K562 (cell line): ENCODE data around the gene USF2. TPM values are rescaled to one million over a fixed set of nuclear protein-coding genes. Genes with fewer than 3 reads are reported as not detected.
A peak's percentile ranks its signal among the peaks of the same experiment; 100 is the strongest.

Experiments used
- ARHGAP35 ChIP-seq: fragments of 450-650 bp; IDR thresholded peaks from 2 replicates; pipeline ENCODE4 v1.6.1; 2018; ENCODE audit not compliant: partially characterized antibody
- BACH1 ChIP-seq: fragments of 200-800 bp; sonication (Bioruptor generic); IDR thresholded peaks from 2 replicates; pipeline ENCODE4 v1.6.1; 2016; ENCODE audit warnings: missing genetic modification characterization, missing compliant biosample characterization
- CBX2 ChIP-seq: fragments of 200-600 bp; sonication (generic); IDR thresholded peaks from one replicate; pipeline ENCODE4 v1.6.1; 2012; ENCODE audit warnings: mild to moderate bottlenecking, low read length, inconsistent platforms; ENCODE audit not compliant: insufficient read depth, poor library complexity, severe bottlenecking
- ILK ChIP-seq: fragments of 450-650 bp; IDR thresholded peaks from 2 replicates; pipeline ENCODE4 v1.6.1; 2016; ENCODE audit warnings: missing genetic modification characterization, low read depth, mild to moderate bottlenecking, missing compliant biosample characterization, moderate library complexity, borderline replicate concordance
- KLF13 ChIP-seq: fragments of 450-650 bp; IDR thresholded peaks from 2 replicates; pipeline ENCODE4 v1.6.1; 2016; ENCODE audit warnings: missing genetic modification characterization, low read depth, mild to moderate bottlenecking, missing compliant biosample characterization, moderate library complexity, borderline replicate concordance
- MAZ ChIP-seq, 2 experiments: fragments of 450-650 bp in 1 of 2; sonication (generic) in 1 of 2; formaldehyde crosslinking; IDR thresholded peaks in 1 of 2; conservative IDR thresholded peaks in 1 of 2; 2 replicates each; pipeline versions ENCODE4 v1.4.0 to v1.5.0; 2020; ENCODE audit warnings: mild to moderate bottlenecking in 1 of 2, missing genetic modification reagents in 1 of 2
- MBD2 ChIP-seq: sonication (generic); IDR thresholded peaks from 2 replicates; pipeline ENCODE4 v1.6.1; 2016; ENCODE audit warnings: low read depth, borderline replicate concordance
- MCM2 ChIP-seq: fragments of 450-650 bp; IDR thresholded peaks from 2 replicates; pipeline ENCODE4 v1.6.1; 2017; ENCODE audit warnings: low read depth, mild to moderate bottlenecking
- MEF2D ChIP-seq: conservative IDR thresholded peaks from 2 replicates; pipeline ENCODE4 v1.6.1; 2016; ENCODE audit warnings: low read depth, missing genetic modification characterization, missing compliant biosample characterization
- PML ChIP-seq: IDR thresholded peaks from 2 replicates; pipeline ENCODE4 v1.6.1; 2012; ENCODE audit warnings: low read length, inconsistent platforms
- SUPT5H ChIP-seq: fragments of 450-650 bp; IDR thresholded peaks from 2 replicates; pipeline ENCODE4 v1.6.1; 2016
- TBP ChIP-seq: optimal IDR thresholded peaks from 2 replicates; pipeline ENCODE3; 2011; ENCODE audit warnings: low read depth, low read length, improper control_type of control experiment
- TRIM28 ChIP-seq: fragments of 450-650 bp; IDR thresholded peaks from 2 replicates; pipeline ENCODE4 v1.6.1; 2017
- ZFP36 ChIP-seq: fragments of 150-350 bp; IDR thresholded peaks from 2 replicates; pipeline ENCODE4 v1.6.1; 2018; ENCODE audit warnings: low read length, low read depth; ENCODE audit not compliant: partially characterized antibody
- ZNF121 ChIP-seq: sonication (generic); formaldehyde crosslinking; conservative IDR thresholded peaks from 2 replicates; pipeline ENCODE4 v1.8.0; 2022; ENCODE audit warnings: missing genetic modification reagents
- ZNF408 ChIP-seq: fragments of 250-450 bp; sonication (Bioruptor Pico); IDR thresholded peaks from 2 replicates; pipeline ENCODE4 v1.4.0; 2020; ENCODE audit warnings: low read depth, mild to moderate bottlenecking, moderate library complexity
- ZNF584 ChIP-seq: fragments of 200-800 bp; sonication (Bioruptor generic); IDR thresholded peaks from 2 replicates; pipeline ENCODE4 v1.6.1; 2016; ENCODE audit warnings: low read depth, mild to moderate bottlenecking, missing genetic modification characterization, missing compliant biosample characterization
- ZNF644 ChIP-seq: fragments of 200-800 bp; sonication (Bioruptor generic); IDR thresholded peaks from 2 replicates; pipeline ENCODE4 v1.6.1; 2016; ENCODE audit warnings: low read depth, missing genetic modification characterization, missing compliant biosample characterization
- ZNF764 ChIP-seq: fragments of 250-450 bp; sonication (Bioruptor Pico); IDR thresholded peaks from 2 replicates; pipeline ENCODE4 v1.4.0; 2020; ENCODE audit warnings: low read depth, mild to moderate bottlenecking, moderate library complexity
- polyA plus RNA-seq, 8 experiments: library from polyadenylated mRNA; depleted of rRNA in 4 of 8; stranded (reverse) in 5 of 8; unstranded in 3 of 8; fragments of >200 nt; fragmentation: Nextera tagmentation in 2 of 8; fragmentation: Illumina TruSeq in 1 of 8; extraction: Ambion mirVana in 2 of 8; extraction: Trizol in 1 of 8; gene quantifications; 2 replicates each; pipeline versions ENCODE4 v1.2.1 to v1.2.3, GENCODE V29; 2011 to 2014; ENCODE audit warnings: inconsistent platforms in 1 of 8, missing spikeins in 1 of 8
- total RNA-seq, 7 experiments: library from RNA; depleted of rRNA in 6 of 7; stranded (reverse); fragments of >200 nt in 6 of 7; fragmentation: Illumina TruSeq in 2 of 7; extraction: Trizol in 2 of 7; gene quantifications; 2 replicates each; pipeline versions ENCODE4 v1.2.1 to v1.2.3, GENCODE V29; 2011 to 2021; ENCODE audit warnings: low replicate concordance in 1 of 7
- TF ChIP-seq, protein P1 (sequence below): sonication (generic); formaldehyde crosslinking; IDR thresholded peaks from 2 replicates; pipeline ENCODE4 v1.8.1; 2023; ENCODE audit warnings: mild to moderate bottlenecking, missing genetic modification reagents
- TF ChIP-seq, protein P2 (sequence below), 3 experiments: fragments of 200-800 bp in 1 of 3; fragments of 250-450 bp in 1 of 3; fragments of 450-650 bp in 1 of 3; sonication (Bioruptor Pico) in 1 of 3; sonication (Bioruptor generic) in 1 of 3; formaldehyde crosslinking in 1 of 3; IDR thresholded peaks; 2 replicates each; pipeline versions ENCODE4 v1.6.1 to v1.8.0; 2016 to 2022; ENCODE audit warnings: mild to moderate bottlenecking in 2 of 3, missing genetic modification characterization in 2 of 3, missing compliant biosample characterization in 1 of 3, moderate library complexity in 1 of 3
- TF ChIP-seq, protein P3 (sequence below): fragments of 250-450 bp; sonication (Bioruptor Pico); IDR thresholded peaks from 2 replicates; pipeline ENCODE4 v1.4.0; 2020; ENCODE audit warnings: mild to moderate bottlenecking

The USF2 gene
- total and polyA plus RNA-seq, 9 of the 15 experiments (the other 6 are each of a cell fraction or from before 2014, with no cell fraction given): 0.27 to 93.7 (median 58.4) TPM

DNA sequence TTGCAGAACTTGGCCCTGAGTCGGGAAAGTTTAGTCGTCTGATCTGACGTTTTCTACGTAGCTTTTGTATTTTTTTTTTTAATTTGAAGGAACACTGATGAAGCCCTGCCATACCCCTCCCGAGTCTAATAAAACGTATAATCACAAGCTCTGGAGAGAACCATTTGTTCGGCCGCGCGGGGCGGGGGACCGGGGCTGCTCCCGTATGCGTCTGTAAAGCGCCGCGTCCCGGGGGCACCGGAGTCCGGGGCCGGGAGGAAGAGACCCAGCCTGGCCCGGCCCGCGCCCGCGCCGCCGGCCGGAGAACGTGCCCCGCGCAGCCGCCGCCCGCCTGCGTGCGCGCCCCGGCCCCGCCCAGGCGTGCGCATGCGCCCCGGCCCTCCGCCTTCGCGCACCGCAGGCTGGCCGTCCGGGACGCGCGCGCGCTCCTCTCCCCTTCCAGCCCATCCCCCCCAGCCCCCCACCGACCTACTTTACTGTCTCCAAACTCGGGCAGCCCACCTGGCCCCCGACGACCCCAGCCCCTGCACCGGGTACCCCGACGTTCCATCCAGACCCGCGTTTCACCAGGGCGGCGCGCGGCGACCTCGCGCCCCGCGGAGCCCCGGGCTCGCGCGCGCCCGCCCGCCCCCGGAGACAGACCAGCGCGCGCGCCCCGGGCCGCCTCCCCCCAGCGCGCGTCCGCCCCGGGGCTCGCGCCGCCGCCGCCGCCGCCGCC, 785 bp upstream of the USF2 start (continued):
- TF ChIP-seq, protein P1, sequence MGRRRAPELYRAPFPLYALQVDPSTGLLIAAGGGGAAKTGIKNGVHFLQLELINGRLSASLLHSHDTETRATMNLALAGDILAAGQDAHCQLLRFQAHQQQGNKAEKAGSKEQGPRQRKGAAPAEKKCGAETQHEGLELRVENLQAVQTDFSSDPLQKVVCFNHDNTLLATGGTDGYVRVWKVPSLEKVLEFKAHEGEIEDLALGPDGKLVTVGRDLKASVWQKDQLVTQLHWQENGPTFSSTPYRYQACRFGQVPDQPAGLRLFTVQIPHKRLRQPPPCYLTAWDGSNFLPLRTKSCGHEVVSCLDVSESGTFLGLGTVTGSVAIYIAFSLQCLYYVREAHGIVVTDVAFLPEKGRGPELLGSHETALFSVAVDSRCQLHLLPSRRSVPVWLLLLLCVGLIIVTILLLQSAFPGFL (CRISPR knock-in tag): no peak
- TF ChIP-seq TRIM28 (no peak), MEF2D (tag) (no peak), MBD2 (0 out of 2 replicates have a peak, but pooled peaks have one; percentile 39), BACH1 (tag) (peak; percentile 78), ZNF644 (tag) (peak; percentile 99), ZFP36 (no peak), ZNF408 (no peak), ARHGAP35 (no peak), PML (no peak), MAZ (CRISPR knock-in tag; conservative IDR thresholded peaks at IDR 0.05 in 1 of 2, IDR thresholded peaks at IDR 0.05 in 1 of 2) (0 out of 4 replicates have a peak, but pooled peaks of 1 of the 2 experiments have one; percentile 26), ZNF764 (CRISPR knock-in tag) (no peak), SUPT5H (peak; percentile 70; the same call in 1 of the 2 replicates), ZNF584 (CRISPR knock-in tag) (0 out of 2 replicates have a peak, but pooled peaks have one; percentile 56), ILK (tag) (no peak), KLF13 (tag) (no peak), TBP (peak; percentile 29), ZNF121 (CRISPR knock-in tag) (no peak), MCM2 (no peak), CBX2 (no peak)
- TF ChIP-seq, protein P2, sequence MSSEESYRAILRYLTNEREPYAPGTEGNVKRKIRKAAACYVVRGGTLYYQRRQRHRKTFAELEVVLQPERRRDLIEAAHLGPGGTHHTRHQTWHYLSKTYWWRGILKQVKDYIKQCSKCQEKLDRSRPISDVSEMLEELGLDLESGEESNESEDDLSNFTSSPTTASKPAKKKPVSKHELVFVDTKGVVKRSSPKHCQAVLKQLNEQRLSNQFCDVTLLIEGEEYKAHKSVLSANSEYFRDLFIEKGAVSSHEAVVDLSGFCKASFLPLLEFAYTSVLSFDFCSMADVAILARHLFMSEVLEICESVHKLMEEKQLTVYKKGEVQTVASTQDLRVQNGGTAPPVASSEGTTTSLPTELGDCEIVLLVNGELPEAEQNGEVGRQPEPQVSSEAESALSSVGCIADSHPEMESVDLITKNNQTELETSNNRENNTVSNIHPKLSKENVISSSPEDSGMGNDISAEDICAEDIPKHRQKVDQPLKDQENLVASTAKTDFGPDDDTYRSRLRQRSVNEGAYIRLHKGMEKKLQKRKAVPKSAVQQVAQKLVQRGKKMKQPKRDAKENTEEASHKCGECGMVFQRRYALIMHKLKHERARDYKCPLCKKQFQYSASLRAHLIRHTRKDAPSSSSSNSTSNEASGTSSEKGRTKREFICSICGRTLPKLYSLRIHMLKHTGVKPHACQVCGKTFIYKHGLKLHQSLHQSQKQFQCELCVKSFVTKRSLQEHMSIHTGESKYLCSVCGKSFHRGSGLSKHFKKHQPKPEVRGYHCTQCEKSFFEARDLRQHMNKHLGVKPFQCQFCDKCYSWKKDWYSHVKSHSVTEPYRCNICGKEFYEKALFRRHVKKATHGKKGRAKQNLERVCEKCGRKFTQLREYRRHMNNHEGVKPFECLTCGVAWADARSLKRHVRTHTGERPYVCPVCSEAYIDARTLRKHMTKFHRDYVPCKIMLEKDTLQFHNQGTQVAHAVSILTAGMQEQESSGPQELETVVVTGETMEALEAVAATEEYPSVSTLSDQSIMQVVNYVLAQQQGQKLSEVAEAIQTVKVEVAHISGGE (CRISPR knock-in tag; IDR thresholded peaks at IDR 0.05): peak in 1 of 3 experiments; percentile 90; a peak in 2 of 6 replicates
- TF ChIP-seq, protein P3, sequence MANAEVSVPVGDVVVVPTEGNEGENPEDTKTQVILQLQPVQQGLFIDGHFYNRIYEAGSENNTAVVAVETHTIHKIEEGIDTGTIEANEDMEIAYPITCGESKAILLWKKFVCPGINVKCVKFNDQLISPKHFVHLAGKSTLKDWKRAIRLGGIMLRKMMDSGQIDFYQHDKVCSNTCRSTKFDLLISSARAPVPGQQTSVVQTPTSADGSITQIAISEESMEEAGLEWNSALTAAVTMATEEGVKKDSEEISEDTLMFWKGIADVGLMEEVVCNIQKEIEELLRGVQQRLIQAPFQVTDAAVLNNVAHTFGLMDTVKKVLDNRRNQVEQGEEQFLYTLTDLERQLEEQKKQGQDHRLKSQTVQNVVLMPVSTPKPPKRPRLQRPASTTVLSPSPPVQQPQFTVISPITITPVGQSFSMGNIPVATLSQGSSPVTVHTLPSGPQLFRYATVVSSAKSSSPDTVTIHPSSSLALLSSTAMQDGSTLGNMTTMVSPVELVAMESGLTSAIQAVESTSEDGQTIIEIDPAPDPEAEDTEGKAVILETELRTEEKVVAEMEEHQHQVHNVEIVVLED (CRISPR knock-in tag): peak; percentile 82
